ENCODE results near the gene DNAH5.

- TF ChIP-seq CTCF (IDR thresholded peaks at IDR 0.05) (no peak), EP300 (IDR thresholded peaks at IDR 0.05) (no peak), POLR2AphosphoS5 (IDR thresholded peaks at IDR 0.05) (no peak)
Observed at GRCh38 chr5:13653709-13654108, 290.8 kb downstream of the DNAH5 start.

All from stomach (tissue), 4 donors.